ENCODE results near the gene TTC5.

- TF ChIP-seq CTCF (IDR thresholded peaks at IDR 0.05) (no peak), EP300 (IDR thresholded peaks at IDR 0.05) (no peak), POLR2A (IDR thresholded peaks at IDR 0.05) (no peak)
Observed at GRCh38 chr14:20350860-20351259, 45.1 kb upstream of the TTC5 start.
